ENCODE results near the gene NGRN. TPM values are rescaled to one million over a fixed set of nuclear protein-coding genes. Genes with fewer than 3 reads are reported as not detected.
"Not testable (repeated sequence)": the region's sequence is repeated elsewhere in the genome, so short reads cannot be mapped to it uniquely, and the experiment has no call there.

NGRN gene
- polyA plus RNA-seq, 3 donors from 2014 or later: 20.2 to 32.1 (median 26.0) TPM

DNA sequence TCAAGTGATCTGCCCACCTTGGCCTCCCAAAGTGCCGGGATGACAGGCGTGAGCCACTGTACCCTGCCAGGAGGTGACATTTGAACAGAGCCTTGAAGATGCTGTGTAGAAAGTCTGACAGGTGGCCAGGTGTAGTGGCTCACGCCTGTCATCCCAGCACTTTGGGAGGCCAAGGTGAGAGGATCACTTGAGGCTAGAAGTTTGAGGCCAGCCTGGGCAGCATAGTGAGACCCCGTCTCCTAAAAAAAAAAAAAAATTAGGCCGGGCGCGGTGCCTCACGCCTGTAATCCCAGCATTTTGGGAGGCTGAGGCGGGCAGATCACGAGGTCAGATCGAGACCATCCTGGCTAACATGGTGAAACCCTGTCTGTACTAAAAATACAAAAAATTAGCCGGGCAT is 13.0 kb downstream of the NGRN start:
- H3K27me3 Mint-ChIP-seq (ENCODE audit: low read depth in 3 of 3); H3K4me3 Mint-ChIP-seq; H3K27ac Mint-ChIP-seq; DNase-seq; H3K4me1 Mint-ChIP-seq; H3K9me3 Mint-ChIP-seq: not testable (repeated sequence)
- peaks cover 3 to 14% (median 8%) of the 10 kb centered on the region in 3 donors for H3K36me3 Mint-ChIP-seq

DNA sequence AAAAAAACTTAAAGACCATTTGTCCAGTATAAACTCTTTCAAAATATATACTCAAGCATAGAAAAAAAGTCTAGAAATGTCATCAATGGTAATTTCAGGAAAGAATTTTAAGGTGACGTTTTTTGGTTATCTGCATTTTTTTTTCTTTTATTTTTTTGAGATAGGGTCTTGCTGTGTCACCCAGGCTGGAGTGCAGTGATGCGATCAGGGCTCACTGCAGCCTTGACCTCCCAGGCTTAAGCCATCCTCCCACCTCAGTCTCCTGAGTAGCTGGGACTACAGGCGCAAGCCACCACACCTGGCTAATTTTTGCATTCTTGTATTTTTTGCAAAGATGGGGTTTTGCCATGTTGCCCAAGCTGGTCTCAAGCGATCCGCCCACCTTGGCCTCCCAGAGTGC is 15.3 kb downstream of the NGRN start:
- H3K9me3 Mint-ChIP-seq; H3K4me1 Mint-ChIP-seq; DNase-seq; H3K27ac Mint-ChIP-seq; H3K4me3 Mint-ChIP-seq; H3K27me3 Mint-ChIP-seq (ENCODE audit: low read depth in 3 of 3); H3K36me3 Mint-ChIP-seq: not testable (repeated sequence)

DNA sequence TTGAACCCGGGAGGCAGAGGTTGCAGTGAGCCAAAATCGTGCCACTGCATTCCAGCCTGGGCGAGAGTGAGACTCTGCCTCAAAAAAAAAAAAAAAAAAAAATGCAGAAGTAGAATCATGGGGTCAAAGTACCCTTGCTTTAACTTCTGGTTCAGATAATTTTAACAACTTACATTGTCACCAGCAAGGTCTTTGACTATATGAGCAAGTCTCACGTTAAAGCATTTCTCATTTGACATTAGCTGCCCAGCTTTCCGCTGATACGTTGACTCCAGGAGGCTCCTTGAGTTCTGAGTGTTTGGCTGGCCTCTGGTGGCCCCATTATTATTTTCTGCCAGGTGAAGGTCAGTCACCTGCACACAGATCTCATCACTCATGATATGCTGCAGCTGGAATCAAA is 16.2 kb downstream of the NGRN start:
- not testable (repeated sequence) for H3K36me3 Mint-ChIP-seq

DNA sequence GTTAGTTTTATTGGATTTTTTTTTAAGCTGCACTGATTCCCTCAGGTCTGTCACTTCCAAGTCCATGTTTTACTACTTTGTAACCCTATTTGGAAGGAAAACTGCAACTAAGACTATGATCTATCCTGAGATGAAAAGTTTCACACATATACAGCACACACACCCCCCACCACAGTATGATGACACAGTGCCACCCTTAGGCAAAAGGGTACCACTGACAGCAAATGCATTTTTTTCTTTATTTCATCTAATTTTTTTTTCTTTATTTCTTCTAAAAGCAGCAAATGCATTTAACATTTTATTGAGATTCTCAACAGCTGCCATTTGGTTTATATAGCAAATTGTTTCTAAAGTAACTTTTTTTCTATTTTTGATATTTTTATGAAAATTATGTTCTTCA is 21.2 kb downstream of the NGRN start:
- H3K27ac Mint-ChIP-seq: no peak overlapping the region
- H3K4me3 Mint-ChIP-seq: no peak overlapping the region
- peak; percentile 35 to 54 (median 46) for DNase-seq
- H3K9me3 Mint-ChIP-seq: no peaks in the 10 kb centered on the region
- H3K4me1 Mint-ChIP-seq: no peaks in the 10 kb centered on the region
- H3K36me3 Mint-ChIP-seq: no peaks in the 10 kb centered on the region
- H3K27me3 Mint-ChIP-seq (ENCODE audit: low read depth in 3 of 3): no peaks in the 10 kb centered on the region

More for the DNA sequence above, 16.2 kb downstream of the NGRN start:
- not testable (repeated sequence) for H3K4me1 Mint-ChIP-seq; DNase-seq; H3K27me3 Mint-ChIP-seq (ENCODE audit: low read depth in 3 of 3); H3K27ac Mint-ChIP-seq; H3K4me3 Mint-ChIP-seq; H3K9me3 Mint-ChIP-seq

DNA sequence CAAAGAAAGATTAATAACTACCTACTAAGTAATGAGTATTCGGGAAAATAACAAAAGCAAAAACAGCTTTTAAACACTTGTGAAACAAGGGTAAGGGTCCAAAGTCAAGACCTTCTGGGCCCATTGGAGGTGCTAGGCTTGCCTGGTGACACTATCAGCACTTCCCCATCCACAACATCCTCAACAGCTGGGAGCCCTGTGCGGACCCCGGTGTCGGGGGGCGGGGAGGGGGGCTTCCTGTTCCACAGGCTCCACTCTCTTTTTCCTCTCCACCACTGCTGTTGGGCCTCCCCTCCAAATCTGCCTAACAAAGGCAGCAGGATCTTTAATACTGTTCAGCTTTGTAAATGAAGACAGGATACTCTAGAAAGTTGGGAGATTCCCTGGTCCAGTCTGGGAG is 21.6 kb downstream of the NGRN start:
- Mint-ChIP-seq H3K4me1 (no peaks in the 10 kb centered on the region), H3K9me3 (no peaks in the 10 kb centered on the region), H3K36me3 (no peaks in the 10 kb centered on the region), H3K27ac (no peak overlapping the region), H3K4me3 (no peak overlapping the region), H3K27me3 (ENCODE audit: low read depth in 3 of 3) (no peaks in the 10 kb centered on the region)
- no peak for DNase-seq

DNA sequence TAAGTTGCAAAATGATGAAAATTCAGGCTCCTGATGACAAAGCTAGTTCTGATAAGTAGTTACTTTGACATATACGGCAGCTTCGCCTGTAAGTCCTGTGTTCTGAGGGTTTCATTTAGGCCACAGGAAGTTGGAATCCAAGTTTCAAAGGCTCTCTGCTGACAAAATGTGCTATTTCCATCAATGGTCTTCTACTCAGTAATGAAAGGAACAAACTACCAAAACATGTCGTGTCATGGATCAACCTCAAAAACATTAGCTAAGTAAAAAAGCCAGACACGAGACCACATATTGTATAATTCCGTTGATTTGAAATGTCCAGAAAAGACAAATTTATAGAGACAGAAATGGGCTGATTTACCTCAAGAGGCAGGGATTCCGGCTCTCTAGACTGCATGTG is 22.5 kb downstream of the NGRN start:
- Mint-ChIP-seq H3K4me1 (no peaks in the 10 kb centered on the region), H3K9me3 (no peaks in the 10 kb centered on the region), H3K27ac (no peak overlapping the region), H3K27me3 (ENCODE audit: low read depth in 3 of 3) (no peaks in the 10 kb centered on the region), H3K36me3 (no peaks in the 10 kb centered on the region), H3K4me3 (no peak overlapping the region)
- DNase-seq: no peak

DNA sequence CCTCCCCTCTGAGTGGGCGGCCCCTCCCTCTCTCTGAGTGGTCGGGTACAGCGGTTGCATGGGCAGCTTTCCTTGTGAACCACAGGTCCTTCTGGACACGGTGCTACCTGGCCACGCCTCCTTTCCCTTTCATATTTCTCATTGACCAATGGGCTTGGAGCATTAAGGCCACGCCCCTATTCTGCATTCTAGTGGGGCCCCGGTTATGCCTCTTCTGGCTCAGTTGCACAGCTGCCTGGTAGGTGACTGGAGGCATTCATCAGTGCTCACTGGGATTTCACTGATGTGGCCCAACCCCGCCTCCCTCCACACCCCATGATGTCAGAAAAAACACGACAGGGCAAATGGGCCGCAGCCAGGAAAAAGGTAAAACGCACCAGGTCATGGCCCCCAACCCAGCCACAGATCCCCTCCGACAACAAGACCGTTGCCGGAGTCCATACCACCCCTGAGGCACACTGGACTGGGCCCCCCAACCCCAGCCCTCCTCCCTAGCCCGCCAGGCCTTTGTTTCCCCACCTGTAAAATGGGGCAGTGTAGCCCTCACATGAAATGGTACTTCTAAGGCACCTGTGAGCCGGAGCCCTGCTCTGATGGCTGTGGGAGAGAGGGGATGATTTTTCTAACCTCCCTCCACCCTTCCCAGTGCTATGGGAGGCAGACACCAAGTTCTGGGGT is 26.3 kb downstream of the NGRN start:
- Mint-ChIP-seq H3K27ac (no peak overlapping the region), H3K9me3 (no peaks in the 10 kb centered on the region), H3K4me3 (no peak overlapping the region), H3K27me3 (ENCODE audit: low read depth in 3 of 3) (peaks cover 0 to 6% (median 2%) of the 10 kb centered on the region in 3 donors), H3K36me3 (no peaks in the 10 kb centered on the region), H3K4me1 (peaks cover 4 to 6% of the 10 kb centered on the region in 2 donors)
- DNase-seq: no peak

DNA sequence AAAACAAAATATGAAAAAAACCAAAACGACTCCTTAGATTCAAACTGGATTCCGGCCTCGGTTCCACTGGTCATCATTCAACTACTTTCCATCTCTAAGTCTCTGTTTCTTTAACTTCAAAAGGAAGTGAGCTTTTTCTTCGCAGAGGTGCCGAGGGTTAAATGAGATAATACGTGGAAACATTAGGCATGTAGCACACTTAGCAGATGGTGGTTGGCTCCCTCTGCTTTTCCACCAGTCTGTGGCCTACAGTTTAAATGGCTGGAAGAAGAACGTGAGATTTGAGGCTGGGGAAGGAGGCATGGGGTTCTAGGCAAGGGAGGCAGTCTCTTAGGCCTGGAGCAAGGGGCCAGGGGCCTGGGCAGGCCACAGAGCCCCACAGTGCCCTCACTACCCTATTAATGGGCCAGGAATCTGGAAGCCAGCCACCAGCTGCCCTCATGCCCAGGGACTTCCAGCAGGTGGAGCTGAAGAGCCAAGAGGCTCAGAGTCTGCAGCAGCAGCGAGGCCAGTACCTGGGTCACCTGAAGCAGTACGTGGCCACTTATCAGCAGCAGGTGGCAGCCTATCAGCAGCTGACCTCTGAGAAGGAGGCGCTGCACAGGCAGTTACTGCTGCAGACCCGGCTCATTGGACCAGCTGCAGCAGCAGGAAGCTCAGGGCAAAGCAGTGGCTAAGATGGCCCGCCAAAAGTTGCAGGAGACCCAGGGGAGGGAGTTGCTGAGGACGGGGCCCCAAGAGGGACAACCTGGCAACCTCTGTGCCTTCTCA is 27.8 kb downstream of the NGRN start:
- not testable (repeated sequence) for H3K27ac Mint-ChIP-seq; H3K36me3 Mint-ChIP-seq; H3K9me3 Mint-ChIP-seq; H3K27me3 Mint-ChIP-seq (ENCODE audit: low read depth in 3 of 3); H3K4me1 Mint-ChIP-seq; H3K4me3 Mint-ChIP-seq
- DNase-seq: peak; percentile 42 to 60 (median 48)

DNA sequence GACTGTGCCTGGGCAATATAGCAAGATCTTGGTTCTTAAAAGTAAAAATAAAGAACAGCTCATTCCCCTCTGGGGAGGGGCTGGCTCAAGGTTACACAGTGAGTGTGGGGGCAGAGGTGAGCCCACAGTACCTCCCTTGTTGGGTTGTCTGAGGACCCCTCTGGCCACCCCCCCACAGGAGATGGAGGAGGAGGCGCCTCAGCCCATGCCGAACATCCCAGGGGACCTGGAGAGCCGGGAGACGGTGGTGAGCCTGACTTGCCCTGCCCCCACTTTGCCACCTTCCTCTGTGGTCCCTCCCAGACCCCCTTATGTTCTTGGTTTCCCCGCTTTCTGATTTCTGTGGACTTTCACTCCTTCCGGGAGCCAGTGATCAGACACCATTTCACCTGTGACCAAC is 28.7 kb downstream of the NGRN start:
- Mint-ChIP-seq H3K4me1 (peaks cover 4 to 6% of the 10 kb centered on the region in 2 donors), H3K36me3 (no peaks in the 10 kb centered on the region), H3K4me3 (no peak overlapping the region), H3K27ac (no peak overlapping the region), H3K9me3 (no peaks in the 10 kb centered on the region), H3K27me3 (ENCODE audit: low read depth in 3 of 3) (peaks cover 0 to 6% (median 3%) of the 10 kb centered on the region in 3 donors)
- DNase-seq: no peak

DNA sequence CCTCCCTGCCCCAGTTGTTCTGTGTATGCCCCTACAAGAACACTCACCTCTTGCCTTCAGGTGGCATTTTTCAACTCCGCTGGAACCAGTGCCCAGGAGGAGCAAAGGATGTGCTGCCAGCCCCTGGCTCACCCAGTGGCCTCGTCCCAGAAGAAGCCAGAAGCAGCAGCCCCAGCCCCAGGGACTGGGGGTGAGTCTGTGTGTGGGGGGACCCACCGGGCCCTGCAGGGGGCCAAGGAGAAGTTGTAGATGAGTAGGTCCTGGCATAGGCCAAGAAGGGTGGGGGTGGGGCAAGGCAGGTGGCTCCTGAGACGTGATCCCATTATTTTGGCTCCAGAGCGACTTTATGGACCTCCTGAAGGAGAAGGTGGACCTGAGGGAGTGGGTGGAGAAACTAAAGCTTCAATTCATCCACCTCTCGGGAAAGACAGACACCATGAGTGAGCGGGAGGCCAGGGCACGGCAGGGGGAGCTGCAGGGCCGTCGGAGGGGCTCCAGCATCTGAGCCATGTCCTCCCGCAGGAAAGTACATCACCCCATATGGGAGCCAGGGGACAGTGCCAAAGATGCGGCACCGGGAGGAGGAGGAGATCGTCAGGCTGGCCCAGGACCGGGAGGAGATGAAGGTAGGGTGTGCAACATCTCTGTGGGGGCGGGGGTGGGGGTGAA is 29.3 kb downstream of the NGRN start:
- Mint-ChIP-seq H3K4me1 (peaks cover 4 to 6% of the 10 kb centered on the region in 2 donors), H3K27me3 (ENCODE audit: low read depth in 3 of 3) (peaks cover 0 to 6% (median 5%) of the 10 kb centered on the region in 3 donors), H3K4me3 (no peak overlapping the region), H3K36me3 (no peaks in the 10 kb centered on the region), H3K9me3 (no peaks in the 10 kb centered on the region), H3K27ac (no peak overlapping the region)
- DNase-seq: no peak

DNA sequence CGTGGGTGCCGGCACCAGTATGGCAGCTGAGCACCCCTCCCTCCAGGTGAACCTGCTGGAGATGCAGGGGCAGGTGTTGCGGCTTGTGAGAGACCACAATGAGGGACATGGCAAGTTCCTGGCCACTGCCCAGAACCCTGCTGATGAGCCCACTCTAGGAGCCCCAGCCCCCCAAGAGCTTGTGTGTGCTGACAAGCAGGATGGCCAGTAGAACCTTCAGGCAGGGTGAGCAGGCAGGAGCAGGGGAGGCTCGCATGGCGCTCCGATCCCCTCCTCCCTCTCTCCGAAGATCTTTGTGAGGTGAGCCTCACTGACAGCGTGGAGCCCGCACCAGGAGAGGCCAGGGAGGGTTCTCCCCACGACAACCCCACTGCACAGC is 29.8 kb downstream of the NGRN start:
- Mint-ChIP-seq H3K36me3 (no peaks in the 10 kb centered on the region), H3K4me3 (no peak overlapping the region), H3K27me3 (ENCODE audit: low read depth in 3 of 3) (peaks cover 0 to 6% (median 5%) of the 10 kb centered on the region in 3 donors), H3K27ac (no peak overlapping the region), H3K4me1 (peaks cover 4 to 6% of the 10 kb centered on the region in 2 donors), H3K9me3 (no peaks in the 10 kb centered on the region)
- no peak for DNase-seq

DNA sequence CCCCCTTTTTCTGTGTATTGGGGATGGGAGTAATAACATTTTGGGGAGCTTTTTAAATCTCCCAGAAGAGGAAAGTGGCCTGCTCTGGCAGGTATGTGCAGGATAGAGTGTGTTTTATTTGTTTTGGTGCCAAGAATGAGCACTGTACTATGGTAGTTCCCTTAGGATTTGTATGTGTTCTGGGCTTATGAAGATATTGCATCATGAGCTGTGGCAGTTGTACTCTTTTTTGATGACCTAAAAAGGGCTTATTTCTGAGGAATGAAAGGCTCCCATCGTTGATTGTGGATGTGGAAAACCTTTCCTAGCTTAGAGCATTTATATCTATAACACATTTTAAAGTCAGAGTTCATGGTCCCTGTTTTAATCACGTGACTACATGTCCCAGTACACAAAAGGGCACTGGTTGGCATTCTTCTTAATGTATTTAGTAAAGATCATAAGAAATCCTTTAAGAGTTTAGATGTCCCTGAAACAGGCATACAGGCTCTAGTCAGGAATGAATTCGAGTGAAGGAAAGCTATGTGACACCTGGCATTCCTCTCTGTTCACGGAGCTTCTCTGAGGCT is 30.9 kb downstream of the NGRN start:
- not testable (repeated sequence) for DNase-seq; H3K27ac Mint-ChIP-seq; H3K4me1 Mint-ChIP-seq; H3K4me3 Mint-ChIP-seq; H3K27me3 Mint-ChIP-seq (ENCODE audit: low read depth in 3 of 3); H3K9me3 Mint-ChIP-seq; H3K36me3 Mint-ChIP-seq

DNA sequence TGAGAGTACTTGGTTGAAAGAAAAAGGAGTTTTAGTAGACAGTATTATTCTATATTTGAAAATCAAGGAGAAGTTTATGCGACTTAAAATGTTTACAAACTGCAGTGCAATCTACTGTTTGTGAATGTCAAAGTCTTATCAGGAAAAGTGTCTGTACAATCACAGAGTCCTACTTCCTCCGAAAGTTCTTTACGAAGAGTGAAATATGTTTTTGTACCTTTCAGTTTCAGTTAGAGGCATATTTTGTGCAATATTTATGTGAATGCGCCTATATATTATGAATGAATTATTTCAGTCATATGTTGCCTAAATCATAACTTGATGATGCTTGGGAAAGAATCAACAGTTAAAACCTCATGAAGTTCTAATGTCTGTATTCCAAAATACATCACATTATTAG is 31.5 kb downstream of the NGRN start:
- H3K4me3 Mint-ChIP-seq: no peak overlapping the region
- H3K4me1 Mint-ChIP-seq: peaks cover 9 to 11% of the 10 kb centered on the region in 2 donors

DNA sequence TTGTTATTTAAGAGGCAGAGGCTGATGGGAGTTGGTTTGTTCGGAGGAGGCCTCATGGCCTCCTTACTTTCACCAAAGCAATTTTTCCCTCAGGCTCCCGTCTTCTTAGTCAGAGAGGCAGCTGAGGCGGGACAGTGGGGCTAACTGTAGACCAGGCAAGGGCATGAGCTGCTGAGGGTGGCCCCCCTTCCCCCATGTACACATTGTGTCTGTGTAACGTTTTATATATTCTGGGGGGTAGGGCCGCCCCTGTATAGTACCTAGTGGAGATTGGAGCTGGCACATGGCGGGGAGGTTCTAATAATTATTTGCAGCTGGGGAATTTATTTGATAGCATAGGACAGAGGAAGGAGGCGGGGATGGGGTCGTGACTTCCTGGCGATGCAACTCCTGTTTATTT is 35.1 kb downstream of the NGRN start:
- peaks cover 0 to 3% (median 3%) of the 10 kb centered on the region in 3 donors for H3K27me3 Mint-ChIP-seq (ENCODE audit: low read depth in 3 of 3)
- H3K4me1 Mint-ChIP-seq: peaks cover 8 to 15% of the 10 kb centered on the region in 2 donors
- no peak for DNase-seq
- H3K36me3 Mint-ChIP-seq: no peaks in the 10 kb centered on the region
- no peak overlapping the region for H3K27ac Mint-ChIP-seq
- H3K4me3 Mint-ChIP-seq: no peak overlapping the region
- H3K9me3 Mint-ChIP-seq: no peaks in the 10 kb centered on the region

More for the DNA sequence above, 31.5 kb downstream of the NGRN start:
- Mint-ChIP-seq H3K27me3 (ENCODE audit: low read depth in 3 of 3) (peaks cover 3 to 6% (median 5%) of the 10 kb centered on the region in 3 donors), H3K27ac (no peak overlapping the region), H3K36me3 (no peaks in the 10 kb centered on the region), H3K9me3 (no peaks in the 10 kb centered on the region)
- no peak for DNase-seq

Measured in immature natural killer cell (primary cell).